GM19372 (cell line): ENCODE data around the gene PRPSAP2.

Experiments
- ATAC-seq: cut with Tn5 transposase; IDR thresholded peaks from one replicate; pipeline ENCODE4 v1.9.1; 2021; ENCODE audit warnings: mild to moderate bottlenecking, low read depth, moderate library complexity; ENCODE audit not compliant: unreplicated experiment

PRPSAP2 gene

GRCh38 chr17:18960241-18960665 lies 102.3 kb downstream of the PRPSAP2 start:
- no peak for ATAC-seq

GRCh38 chr17:18960803-18961511 lies 103.0 kb downstream of the PRPSAP2 start:
- ATAC-seq: no peak

GRCh38 chr17:18961634-18962493 lies 103.9 kb downstream of the PRPSAP2 start:
- no peak for ATAC-seq

GRCh38 chr17:18962494-18962815 lies 104.5 kb downstream of the PRPSAP2 start:
- no peak for ATAC-seq

GRCh38 chr17:18963126-18964017 lies 105.4 kb downstream of the PRPSAP2 start:
- no peak for ATAC-seq

DNA sequence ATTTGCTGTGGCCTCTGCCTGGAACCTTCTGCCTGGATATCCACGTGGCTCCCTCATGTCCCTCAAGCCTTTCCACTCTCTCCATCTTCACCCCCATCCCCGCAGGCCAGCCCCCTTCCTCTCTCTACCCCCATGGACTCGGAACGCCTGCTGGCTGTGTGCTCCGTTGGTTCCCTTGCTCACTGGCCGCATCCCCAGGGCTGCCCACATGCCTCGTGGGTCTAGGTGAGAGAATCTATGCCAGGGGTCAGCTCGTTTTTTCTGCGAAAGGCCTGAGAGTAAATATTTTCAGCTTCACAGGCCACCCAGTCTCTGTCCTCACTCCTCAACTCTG lies 106.1 kb downstream of the PRPSAP2 start:
- ATAC-seq: no peak

DNA sequence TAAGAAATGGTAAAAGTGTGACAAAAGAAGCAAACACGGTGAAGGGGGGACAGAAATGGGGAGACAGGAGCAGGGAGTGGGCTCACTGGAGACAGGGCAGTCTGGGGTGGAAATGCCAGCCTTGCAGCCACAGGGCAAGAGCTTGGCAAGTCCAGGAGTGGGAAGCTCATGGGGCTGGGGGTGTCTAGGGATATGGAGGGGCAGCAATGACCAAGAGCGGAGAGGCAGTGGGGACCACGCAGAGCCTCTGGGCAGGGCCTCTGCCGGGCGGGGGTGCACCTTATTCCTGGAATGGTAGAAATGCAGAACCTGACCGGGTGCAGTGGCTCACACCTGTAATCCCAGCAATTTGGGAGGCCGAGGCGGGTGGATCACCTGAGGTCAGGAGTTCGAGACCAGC lies 106.6 kb downstream of the PRPSAP2 start:
- ATAC-seq: no peak

GRCh38 chr17:18965530-18966236 lies 107.8 kb downstream of the PRPSAP2 start:
- ATAC-seq: no peak

GRCh38 chr17:18966831-18967624 lies 109.1 kb downstream of the PRPSAP2 start:
- no peak for ATAC-seq

DNA sequence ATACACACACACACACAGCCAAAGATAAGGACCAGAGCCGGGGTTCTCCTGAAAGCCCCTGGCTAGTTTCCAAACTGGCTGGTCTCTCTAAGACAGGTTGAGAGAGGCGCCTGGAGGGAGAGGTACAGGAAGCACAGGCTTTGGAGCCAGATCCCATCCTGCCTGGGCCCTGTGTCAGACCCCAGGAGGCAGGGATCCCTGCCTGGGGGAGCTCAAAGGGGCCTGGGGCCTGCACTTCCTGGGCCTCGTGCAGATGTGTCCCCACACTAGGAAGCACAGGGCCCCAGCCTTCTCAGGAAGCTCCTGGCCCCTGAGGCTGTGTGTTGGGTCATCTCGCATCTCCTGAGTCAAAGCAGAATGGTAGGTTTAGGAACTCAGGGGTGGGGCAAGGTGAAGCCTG lies 110.0 kb downstream of the PRPSAP2 start:
- ATAC-seq: no peak

DNA sequence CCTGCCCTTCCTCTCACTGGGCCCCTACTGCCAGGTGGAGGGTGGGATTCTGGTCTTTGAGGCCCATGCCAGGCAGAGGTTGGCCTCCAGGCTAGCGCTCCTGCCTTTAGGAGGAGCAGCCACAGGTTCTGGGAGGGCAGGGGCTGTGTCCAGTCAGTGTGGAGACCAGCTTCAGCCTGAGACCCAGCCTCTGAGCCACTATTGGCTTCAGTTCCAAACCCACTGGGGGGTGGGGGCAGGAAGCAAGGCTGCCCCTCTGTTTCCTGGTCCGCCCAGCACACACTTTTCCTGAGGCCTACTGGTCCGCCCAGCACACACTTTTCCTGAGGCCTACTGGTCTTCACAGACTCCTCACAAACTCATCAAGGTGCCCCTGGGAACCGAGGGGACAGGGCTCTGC lies 110.4 kb downstream of the PRPSAP2 start:
- ATAC-seq: no peak

GRCh38 chr17:18968945-18969887 lies 111.3 kb downstream of the PRPSAP2 start:
- ATAC-seq: no peak

GRCh38 chr17:18970582-18971480 lies 112.9 kb downstream of the PRPSAP2 start:
- no peak for ATAC-seq

DNA sequence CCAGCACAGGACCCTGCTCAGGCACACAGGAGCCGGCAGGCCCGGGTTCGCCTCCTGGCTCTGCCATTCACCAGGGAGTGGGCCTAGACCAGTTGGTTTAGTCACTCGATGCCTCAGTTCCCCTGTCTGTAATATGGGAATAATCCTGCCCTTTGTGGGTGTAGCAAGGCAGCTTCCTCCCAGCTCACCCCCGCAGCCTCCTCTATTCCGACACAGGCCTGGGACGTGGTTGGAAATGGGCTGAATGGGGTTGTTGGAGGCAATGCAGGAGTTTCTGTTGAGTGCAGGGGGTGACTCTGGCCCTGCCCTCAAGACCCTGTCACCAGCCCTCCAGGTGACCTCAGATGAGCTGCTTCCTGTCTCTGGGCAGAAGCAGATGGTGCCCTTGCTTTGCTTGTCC lies 113.9 kb downstream of the PRPSAP2 start:
- no peak for ATAC-seq

DNA sequence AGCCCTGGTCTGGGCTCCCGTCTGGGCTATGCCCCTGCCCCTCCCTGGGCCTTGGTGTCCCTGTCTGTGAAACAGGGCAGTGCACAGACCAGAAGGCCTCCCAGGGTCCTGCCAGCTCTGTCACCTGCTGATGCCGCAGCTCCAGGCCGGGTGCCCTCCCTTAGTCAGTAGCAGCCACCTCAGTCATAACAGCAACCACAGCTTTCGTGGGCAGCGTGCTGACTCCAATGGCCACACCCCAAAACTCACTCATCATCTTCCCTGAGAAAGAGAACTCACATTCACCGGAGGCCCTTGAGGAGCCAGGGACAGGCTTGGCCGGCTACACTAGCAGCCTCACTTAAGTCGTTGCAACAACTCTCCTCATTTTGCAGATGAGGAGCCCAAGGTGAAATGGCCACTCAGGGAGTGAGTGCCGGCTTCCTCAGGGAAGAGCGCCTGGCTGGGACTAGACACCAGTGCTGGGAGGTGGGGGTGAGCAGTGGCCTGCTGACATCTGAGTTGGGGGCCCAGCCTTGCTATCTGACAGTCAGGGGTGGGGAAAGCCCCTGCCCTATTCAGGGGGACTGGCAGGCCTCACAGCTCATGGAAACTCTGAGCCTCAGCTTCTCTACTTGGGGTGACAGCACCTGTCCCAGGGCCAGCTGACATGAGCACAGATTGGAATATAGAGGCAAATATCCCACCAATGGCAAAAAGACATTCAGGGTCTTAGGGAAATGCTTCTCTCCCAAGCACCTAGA lies 116.6 kb downstream of the PRPSAP2 start:
- ATAC-seq: no peak

DNA sequence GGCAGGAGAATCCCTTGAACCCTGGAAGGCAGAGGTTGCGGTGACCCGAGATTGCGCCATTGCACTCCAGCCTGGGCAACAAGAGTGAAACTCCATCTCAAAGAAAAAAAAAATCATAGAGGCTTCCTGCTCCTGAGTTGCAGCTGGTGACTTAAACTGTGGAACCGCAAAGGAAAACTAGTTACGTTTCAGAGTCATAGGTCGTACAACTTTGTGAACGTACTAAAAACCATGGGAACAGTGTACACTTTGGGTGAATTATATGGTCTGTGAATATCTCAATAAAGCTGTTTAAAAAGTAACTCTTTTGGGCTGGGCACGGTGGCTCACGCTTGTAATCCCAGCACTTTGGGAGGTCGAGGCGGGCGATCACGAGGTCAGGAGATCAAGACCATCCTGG lies 117.7 kb downstream of the PRPSAP2 start:
- no peak for ATAC-seq

DNA sequence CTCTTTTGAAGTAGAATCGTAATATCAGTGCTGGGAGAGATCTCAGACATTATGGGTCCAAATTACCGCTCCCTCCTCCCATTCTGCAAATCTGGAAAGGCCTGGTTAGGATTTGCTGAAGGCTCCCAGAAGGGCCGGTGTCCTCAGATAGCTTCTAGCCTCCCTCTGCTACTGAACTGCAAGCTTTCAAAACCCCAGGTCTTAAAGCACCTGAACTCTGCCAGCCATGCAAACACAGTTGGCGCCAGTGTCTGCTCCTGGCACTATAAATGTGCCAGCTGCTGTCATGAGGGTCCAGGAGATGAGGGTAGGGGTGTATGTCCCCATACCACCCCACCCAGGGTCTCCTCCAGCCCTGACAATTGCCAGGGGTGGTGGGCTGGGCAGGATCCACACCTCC lies 118.3 kb downstream of the PRPSAP2 start:
- ATAC-seq: no peak
